GM12891 (cell line): Measurements from ENCODE around the gene ZNF74.

Source experiments
- PAX5 ChIP-seq: IDR thresholded peaks from 2 replicates; pipeline ENCODE4 v1.6.1; 2011; ENCODE audit warnings: low read length, moderate library complexity, mild to moderate bottlenecking; ENCODE audit not compliant: insufficient read depth, severe bottlenecking
- POLR2A ChIP-seq: IDR thresholded peaks from 2 replicates; pipeline ENCODE4 v1.6.1; 2011; ENCODE audit warnings: low read depth, low read length, control low read depth
- POLR2AphosphoS5 ChIP-seq: IDR thresholded peaks from 2 replicates; pipeline ENCODE4 v1.6.1; 2011; ENCODE audit warnings: low read depth, low read length, control low read depth
- TAF1 ChIP-seq: IDR thresholded peaks from 2 replicates; pipeline ENCODE4 v1.6.1; 2011; ENCODE audit warnings: low read depth, low read length, control low read depth

DNA sequence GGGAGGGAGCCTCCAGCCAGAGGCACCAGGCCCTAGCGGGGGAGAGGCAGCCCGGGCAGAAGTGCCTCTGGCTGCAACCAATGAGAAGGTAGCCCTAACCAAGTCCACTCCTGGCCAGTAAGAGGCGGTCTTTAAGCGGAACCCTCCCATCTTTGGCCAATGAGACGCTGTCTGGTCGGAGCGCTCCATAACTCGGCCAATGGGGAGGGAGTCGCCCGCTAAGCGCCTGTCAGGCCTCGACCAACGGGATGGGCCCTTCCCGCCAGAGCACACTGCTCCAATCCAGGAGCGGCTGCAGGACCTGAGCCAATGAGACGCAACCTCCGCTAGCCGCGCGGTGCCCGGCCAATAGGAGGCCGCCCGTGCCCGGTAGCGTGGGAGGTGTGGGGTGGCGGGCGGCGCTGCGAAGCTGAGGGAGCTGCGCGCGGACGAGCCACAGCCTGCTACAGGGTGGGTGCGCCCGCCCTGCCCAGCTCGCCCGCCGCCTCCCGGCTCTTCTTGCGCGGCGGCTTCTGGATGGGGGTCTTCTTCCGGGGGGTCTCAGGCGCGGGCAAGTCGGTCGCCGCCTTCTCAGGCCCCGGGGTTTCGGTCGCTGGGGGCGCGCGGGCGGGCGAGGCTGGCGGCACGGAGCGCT lies 31.1 kb downstream of the ZNF74 start:
- TF ChIP-seq POLR2A (no peak), POLR2AphosphoS5 (no peak), TAF1 (no peak), PAX5 (no peak)
